Measurements from ENCODE around the gene DLL4.

DLL4 gene

GRCh38 chr15:40928821-40929659 lies at the start of gene DLL4:
Gene DLL4, plus strand, starts transcription at chr15:40929340. Its CDS starts 329 bp downstream, at chr15:40929669.
- no peak for DNase-seq

- DNase-seq: no peak
These were observed 49.5 kb upstream of the DLL4 start for GRCh38 chr15:40879609-40880008.

GRCh38 chr15:40881351-40881750 lies 47.8 kb upstream of the DLL4 start:
- DNase-seq: no peak

GRCh38 chr15:40886586-40886985 lies 42.6 kb upstream of the DLL4 start:
- no peak for DNase-seq

- no peak for DNase-seq
These were observed 40.0 kb upstream of the DLL4 start for GRCh38 chr15:40889112-40889511.

- DNase-seq: no peak
These were observed 38.0 kb upstream of the DLL4 start for GRCh38 chr15:40891138-40891537.

- DNase-seq: peak; percentile 26 to 50
These were observed 37.2 kb upstream of the DLL4 start for GRCh38 chr15:40891810-40892446.

- no peak for DNase-seq
These were observed 36.6 kb upstream of the DLL4 start for GRCh38 chr15:40892447-40893012.

- peak in 1 of 2 donors; percentile 9 for DNase-seq
These were observed 36.0 kb upstream of the DLL4 start for GRCh38 chr15:40893019-40893670.

GRCh38 chr15:40893733-40894680 lies 35.1 kb upstream of the DLL4 start, which contains the start of gene VPS18:
Gene VPS18, plus strand, starts transcription at chr15:40894450. Its CDS starts 319 bp downstream, at chr15:40894769.
- peak; percentile 98 for DNase-seq

GRCh38 chr15:40894681-40895448 lies 34.3 kb upstream of the DLL4 start:
- DNase-seq: peak; percentile 65 to 69

- DNase-seq: no peak
These were observed 29.5 kb upstream of the DLL4 start for GRCh38 chr15:40899536-40900207.

- DNase-seq: no peak
These were observed 28.7 kb upstream of the DLL4 start for GRCh38 chr15:40900256-40901052.

GRCh38 chr15:40901053-40901443 lies 28.1 kb upstream of the DLL4 start:
- no peak for DNase-seq

- peak in 1 of 2 donors; percentile 61 for DNase-seq
These were observed 26.3 kb upstream of the DLL4 start for GRCh38 chr15:40902605-40903561.

- no peak for DNase-seq
These were observed 24.5 kb upstream of the DLL4 start for GRCh38 chr15:40904552-40905201.

- DNase-seq: peak; percentile 76 to 85
These were observed 22.8 kb upstream of the DLL4 start for GRCh38 chr15:40906091-40906990.

All from CD4-positive, alpha-beta T cell treated with Interleukin-1 beta for 1 hour (primary cell).